Measurements from ENCODE around the gene CFDP1.

CFDP1 gene

DNA sequence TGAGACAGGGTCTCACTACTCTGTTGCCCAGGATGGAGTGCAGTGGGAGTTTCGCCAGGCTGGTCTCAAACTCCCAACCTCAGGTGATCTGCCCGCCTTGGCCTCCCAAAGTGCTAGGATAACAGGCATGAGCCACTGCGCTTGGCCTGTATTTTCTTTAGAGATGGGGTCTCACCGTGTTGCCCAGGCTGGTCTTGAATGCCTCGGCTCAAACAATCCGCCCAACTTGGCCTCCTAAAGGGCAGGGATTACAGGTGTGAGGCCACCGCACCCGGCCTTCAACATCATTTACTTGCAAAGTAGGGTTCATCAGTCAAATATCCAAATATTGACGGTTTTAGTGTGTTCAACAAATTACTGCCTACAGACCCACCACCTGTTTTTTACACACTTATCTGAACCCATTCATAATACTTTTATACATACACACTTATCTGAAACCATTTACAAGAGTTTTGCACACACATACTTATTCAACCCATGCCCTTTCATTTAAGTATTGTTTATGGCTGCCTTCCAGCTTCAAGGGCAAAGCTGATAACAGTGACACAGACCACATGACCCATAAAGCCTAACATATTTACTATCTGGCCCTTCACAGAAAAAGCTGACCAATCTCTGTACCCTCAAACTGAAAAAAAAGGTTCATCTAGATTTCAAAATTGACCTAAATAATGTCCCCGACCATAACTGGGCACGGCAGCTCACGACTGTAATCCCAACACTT is 19.3 kb upstream of the CFDP1 start:
- TF ChIP-seq, protein P1, sequence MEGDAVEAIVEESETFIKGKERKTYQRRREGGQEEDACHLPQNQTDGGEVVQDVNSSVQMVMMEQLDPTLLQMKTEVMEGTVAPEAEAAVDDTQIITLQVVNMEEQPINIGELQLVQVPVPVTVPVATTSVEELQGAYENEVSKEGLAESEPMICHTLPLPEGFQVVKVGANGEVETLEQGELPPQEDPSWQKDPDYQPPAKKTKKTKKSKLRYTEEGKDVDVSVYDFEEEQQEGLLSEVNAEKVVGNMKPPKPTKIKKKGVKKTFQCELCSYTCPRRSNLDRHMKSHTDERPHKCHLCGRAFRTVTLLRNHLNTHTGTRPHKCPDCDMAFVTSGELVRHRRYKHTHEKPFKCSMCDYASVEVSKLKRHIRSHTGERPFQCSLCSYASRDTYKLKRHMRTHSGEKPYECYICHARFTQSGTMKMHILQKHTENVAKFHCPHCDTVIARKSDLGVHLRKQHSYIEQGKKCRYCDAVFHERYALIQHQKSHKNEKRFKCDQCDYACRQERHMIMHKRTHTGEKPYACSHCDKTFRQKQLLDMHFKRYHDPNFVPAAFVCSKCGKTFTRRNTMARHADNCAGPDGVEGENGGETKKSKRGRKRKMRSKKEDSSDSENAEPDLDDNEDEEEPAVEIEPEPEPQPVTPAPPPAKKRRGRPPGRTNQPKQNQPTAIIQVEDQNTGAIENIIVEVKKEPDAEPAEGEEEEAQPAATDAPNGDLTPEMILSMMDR (IDR thresholded peaks at IDR 0.05), result no peak

DNA sequence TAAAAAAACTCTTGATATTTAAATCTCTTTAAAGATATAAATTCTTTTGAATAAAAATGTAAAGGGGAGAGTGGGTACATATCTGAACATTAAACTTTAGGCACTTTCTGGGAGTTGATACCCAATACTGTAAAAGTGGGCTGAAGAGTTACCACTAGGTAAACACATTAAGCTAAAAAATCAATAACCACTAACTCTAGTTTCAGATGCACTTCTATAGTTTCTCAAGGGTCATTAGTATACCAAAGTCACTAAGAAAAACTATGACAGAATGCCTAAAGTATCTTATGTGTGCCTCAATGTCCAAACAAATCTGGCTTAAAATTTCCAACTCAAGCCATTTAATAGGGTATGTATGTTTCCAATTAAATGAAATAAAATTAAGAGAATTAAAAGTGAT is 13.1 kb upstream of the CFDP1 start:
- TF ChIP-seq, protein P1 (IDR thresholded peaks at IDR 0.05), result no peak

DNA sequence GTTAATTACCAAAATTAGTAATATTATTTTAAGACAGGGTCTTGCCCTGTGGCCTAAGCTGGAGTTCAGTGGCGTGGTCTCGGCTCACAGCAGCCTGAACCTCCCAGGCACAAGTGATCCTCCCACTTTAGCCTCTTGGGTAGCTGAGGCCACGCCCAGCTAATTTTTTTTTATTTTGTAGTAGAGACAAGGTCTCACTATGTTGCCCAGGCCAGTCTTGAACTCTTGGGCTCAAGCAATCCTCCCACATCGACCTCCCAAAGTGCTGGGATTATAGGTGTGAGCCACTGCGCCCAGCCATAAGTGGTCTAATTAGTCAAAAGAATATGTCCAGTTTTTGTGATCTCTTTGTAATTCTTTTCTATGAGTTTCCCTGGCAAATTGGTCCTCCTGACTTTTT is 12.0 kb upstream of the CFDP1 start:
- TF ChIP-seq, protein P1 (IDR thresholded peaks at IDR 0.05), result no peak

DNA sequence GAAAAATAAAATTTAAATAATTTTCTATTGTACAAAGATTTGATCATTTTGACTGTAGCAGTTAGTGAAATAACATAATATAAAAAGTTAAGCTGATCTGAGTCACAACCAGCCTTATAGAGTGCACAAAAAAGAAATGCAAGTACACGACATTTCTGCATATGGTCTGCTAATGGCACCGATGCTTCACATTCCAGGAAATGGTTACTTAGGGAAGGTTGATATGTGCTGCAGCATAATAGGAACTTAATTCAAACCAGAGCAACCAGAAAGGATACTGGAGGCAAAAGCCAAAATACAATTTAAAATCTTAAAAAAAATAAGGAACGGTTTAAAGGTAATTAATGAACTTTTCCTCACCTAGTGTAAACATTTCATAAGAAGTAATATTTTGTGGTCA is 10.0 kb upstream of the CFDP1 start:
- TF ChIP-seq, protein P1 (IDR thresholded peaks at IDR 0.05), result no peak

DNA sequence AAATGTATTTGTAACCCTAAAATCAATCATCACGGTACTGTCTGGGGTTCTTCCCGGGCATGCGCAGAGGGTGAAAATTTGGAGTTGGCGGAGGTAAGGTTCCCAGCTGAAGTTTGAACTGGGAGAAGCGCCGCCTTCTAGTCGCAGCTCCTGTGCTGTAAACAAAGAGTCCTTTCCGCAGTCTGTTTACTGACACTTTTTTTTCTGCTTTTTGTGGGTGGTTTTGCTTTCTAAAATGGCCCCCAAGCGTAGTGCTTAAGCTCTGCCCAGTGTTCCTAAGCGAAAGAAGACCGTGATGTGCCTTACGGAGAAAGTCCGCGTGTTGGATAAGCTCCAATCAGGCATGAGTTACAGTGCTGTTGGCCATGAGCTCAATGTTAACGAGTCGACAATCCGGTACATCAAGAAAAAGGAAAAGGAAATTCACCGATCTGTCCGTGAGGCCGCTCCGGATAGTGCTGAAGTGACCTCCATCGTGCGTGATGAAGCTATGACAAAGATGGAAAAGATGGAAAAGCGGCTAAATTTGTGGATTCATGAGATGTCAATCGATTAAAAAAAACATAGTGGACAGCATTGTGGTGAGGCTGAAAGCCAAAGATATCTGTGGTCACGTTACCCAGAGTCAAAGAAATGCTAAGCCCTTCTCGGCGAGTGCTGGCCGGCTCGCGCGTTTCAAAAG is 570 bp upstream of the CFDP1 start:
- TF ChIP-seq, protein P1 (IDR thresholded peaks at IDR 0.05), result no peak

DNA sequence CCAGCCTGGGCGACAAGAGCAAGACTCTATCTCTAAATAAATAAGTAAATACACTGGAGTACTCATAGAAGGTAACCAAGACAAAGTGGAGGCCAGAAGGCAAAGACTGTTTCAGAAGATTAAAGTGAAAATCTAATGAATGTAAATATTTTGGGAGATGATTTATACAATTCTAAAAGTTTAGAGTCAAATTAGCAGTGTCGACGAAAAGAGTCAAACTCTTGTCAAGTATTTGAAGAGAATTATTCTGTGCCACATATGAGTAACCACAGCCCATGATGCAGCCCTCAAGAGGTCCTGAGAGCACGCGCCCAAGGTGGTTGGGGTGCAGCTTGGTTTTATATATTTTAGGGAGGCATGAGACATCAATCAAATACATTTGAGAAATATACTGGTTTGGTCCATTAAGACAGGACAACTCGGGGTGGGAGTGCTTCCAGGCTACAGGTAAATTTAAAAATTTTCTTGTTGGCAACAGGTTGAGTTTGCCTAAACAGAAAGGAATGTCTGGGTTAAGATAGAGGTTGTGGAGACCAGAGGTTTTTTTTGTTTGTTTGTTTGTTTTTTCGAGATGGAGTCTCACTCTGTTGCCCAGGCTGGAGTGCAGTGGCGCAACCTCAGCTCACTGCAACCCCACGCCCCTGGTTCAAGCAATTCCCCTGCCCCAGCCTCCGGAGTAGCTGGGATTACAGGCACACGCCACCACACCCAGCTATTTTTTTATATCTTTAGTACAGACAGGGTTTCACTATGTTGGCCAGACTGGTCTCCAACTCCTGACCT is 3.5 kb downstream of the CFDP1 start:
- TF ChIP-seq, protein P1 (IDR thresholded peaks at IDR 0.05), result no peak

DNA sequence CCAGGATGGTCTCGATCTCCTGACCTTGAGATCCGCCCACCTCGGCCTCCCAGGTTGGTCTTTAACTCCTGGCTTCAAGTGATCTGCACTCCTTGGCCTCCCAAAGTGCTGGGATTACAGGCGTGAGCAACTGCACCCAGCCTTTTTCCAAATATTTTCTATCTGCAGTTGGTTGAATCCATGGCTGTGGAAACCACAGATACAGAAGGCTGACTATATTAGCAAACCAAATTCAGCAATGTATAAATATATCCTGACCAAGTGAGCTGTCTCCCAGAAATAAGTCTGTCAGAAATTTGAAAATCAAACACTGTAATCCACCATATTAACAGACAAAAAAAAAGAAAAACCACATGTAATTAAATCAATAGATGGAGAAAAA is 9.6 kb downstream of the CFDP1 start:
- TF ChIP-seq, protein P1 (IDR thresholded peaks at IDR 0.05), result no peak
